ENCODE results near the gene PAM16.
A peak's percentile ranks its signal among the peaks of the same experiment; 100 is the strongest.
"Not testable (repeated sequence)": the region's sequence is repeated elsewhere in the genome, so short reads cannot be mapped to it uniquely, and the experiment has no call there.

Gene PAM16

DNA sequence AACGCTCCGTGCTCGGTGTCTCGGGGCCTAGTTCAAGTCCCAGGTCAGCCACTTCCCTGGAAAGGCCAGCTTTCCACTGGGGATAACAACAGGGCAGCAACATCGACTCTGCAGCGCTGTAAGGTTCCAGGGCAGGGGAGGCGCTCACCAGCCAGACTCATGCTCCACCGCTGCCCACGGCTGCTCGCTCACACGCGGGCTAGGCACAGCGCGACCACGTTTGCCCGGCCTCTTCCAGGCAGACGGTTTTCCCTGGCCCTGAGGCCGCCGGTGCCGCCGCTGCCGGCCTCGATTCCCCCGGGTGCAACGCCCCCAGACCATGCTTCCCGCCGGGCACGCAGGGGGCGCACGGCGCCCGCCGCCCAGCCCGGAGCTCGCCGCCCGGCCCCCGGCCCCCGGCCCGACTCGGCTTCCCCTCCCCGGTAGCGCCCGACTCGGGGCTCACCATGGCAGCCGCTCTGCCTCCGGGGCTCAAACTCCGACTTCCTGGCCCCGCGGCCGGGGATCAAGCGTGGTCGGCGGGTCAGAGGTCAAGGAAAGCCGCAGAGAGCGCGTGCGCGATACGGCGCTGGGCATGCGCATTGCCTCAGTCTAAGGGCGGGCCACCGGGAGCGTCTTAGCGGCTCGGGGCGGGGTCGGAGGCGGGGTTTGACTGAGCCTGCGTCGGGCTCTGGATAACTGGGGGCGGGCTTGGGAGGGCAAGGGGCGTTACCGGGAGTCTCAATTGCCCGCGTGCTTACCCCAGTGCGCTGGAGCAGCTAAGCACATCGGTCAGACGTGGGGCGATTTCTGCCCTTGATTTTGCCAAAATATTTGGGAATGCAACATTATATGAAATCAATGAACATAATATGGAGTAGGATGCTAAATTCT lies at the start of gene PAM16:
TSS of gene PAM16 (minus strand) at position 535 of the 873 bp plus-strand sequence. CDS start at position 448, 87 bp downstream.
- DNase-seq, result peak; percentile 96

DNA sequence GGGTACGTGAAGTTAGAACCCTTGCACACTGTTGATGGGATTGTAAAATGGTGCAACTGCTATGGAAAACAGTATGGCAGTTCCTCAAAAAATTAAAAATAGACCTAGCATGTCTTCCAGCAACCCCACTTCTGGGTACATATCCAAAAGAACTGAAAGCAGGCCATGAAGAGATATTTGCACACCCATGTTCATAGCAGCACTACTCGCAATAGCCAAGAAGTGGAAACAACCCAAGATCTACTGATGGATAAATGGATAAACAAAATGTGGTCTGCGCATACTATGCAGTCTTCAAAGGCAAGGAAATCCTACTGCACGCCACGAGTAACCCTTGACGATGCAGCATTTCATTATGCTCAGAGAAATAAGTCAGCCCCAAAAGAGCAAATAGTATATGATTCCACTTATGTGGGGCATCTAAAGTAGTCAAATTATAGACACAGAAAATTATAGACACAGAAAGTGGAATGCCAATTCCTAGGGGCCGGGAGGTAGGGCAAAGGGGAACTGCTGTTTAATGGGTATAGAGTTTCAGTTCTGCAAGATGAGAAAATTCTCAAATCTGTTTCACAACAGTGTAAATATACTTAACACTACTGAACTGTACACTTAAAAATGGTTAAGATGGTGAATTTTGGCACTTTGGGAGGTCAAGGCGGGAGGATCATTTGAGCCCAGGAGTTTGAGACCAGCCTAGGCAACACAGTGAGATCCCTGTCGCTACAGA lies 48.0 kb upstream of the PAM16 start:
- DNase-seq, result no peak

DNA sequence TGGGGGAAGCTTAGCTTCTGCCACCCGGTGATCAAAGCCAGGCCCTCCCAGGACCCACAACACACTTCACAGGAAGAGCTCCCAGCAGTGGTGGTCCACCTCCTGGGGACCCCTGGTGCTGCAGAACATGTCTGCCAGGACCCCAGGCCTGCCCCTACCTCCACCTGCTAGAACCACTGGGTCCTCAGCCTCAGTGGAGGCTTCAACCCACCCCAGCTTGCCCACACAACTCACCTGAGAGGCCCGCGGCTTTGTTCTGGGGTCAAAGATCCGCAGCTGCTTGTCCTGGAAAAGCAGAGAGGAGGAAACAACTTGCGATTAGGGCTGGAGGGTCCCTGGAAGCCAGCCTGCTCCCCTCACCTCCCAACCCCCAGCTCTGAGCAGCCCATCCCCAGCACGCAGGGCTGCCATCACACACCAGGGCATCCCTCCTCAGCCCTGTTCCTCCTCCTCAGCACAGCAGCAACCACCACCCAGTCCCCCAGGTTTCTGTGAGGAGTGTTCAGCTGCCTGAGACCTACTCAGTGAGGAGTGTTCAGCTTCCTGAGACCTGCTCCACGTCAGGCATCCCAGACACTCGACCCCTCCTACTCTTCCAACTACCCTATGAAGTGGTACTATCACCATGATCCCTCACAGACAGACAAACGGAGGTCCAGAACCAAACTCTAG lies 44.1 kb upstream of the PAM16 start:
- no peak for DNase-seq

DNA sequence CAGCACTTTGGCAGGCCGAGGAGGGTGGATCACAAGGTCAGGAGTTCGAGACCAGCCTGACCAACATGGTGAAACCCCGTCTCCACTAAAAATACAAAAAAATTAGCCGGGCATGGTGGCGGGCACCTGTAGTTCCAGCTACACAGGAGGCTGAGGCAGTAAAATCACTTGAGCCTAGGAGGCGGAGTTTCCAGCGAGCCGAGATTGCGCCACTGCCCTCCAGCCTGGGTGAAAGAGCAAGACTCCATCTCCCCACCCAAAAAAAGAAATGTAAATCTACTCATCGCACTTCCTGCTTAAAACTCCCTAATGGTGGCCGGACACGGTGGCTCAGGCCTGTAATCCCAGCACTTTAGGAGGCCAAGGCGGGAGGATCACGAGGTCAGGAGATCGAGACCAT lies 42.7 kb upstream of the PAM16 start:
- not testable (repeated sequence) for DNase-seq

DNA sequence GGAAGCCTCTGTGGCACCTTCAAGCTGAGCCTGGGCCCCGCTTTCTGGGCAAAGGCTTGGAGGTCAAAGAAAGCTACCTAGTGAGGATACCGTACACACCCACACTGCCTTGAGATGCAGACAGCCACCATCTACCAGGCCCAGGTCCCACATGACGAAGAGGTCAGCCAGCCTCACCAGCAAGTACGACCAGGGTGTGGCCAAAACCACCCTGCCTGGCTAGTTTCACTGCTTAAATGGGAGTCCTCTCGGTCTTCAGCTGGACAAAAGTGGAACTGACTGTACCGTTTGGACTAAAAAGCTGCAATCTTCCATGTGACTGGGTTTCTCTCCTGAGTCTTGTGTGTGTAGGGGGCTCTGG lies 42.1 kb upstream of the PAM16 start:
- no peak for DNase-seq

DNA sequence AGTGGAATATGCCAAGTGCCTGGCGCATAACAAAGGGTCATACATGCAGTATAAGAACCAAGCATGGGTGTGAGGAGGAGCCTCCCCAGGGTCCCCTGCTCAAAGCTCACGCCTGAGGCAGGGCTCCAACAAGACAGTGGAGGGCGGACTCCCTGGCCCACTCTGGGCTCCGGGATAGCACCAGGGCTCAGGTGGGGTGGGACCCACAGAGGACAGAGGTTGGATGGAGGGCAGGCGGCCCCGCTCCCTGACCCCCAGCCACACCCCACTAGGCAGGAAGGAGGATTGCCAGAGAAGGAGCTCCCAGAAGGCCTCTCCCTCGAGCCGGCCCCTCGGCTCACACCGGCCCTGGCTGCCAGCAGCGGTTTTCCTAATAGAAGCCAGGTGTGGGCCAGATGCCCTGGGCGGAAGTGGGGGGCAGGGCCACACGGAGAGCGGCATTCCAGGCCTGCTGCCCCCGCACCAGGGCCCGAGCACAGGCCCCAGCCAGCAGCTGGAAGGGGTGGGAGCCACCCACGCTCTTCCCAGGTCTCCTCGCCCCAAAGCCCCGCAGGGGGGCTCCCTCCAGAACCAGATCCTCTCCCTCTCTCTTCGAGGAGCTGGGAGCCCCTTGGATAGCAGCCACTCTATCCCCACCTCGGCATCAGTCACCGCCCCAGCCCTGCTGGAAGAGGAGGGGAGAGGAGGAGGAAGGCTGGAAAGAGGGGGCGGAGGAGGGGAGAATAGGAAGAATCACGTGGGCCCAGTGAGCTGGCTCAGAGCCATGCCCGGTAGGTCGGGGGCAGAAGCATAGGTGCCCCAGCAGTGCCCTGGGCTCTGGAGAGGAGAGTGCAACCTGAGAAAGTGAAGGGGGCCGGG lies 41.5 kb upstream of the PAM16 start:
- DNase-seq, result no peak

DNA sequence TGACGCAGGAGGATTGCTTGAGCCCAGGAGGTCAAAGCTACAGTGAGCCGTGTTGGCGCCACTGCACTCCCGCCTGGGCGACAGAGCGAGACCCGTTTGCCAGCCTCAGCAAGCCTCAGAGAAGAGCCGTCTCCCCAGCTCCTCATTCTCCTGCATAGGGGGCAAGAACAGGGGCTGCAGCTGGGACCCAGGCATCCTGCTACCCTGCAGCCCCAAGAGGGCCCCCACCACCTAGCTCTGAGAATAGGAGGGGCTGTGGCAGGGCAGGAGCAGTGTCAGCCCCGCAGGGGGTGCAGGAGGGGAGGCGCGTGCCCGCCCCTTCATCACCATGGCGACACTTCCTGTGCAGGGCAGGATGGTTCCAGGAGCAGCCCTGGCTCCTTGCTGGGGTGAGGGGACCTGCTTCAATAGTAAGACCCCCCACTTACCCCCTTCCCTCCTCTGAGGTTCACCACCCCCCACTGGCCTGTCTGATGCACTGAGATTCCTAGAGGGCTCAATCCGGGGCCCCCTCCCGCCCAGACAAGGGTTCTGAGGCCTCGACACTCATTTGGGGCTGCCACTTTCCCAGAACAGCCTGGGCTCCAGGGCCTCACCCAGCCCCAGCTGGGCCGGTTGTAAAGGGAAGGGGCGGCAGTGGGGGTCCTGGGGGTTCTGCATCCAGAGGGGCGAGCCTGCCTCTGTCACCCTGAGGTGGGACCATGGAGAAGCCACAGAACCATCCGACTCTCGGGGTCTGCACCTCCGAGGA lies 40.7 kb upstream of the PAM16 start:
- no peak for DNase-seq

DNA sequence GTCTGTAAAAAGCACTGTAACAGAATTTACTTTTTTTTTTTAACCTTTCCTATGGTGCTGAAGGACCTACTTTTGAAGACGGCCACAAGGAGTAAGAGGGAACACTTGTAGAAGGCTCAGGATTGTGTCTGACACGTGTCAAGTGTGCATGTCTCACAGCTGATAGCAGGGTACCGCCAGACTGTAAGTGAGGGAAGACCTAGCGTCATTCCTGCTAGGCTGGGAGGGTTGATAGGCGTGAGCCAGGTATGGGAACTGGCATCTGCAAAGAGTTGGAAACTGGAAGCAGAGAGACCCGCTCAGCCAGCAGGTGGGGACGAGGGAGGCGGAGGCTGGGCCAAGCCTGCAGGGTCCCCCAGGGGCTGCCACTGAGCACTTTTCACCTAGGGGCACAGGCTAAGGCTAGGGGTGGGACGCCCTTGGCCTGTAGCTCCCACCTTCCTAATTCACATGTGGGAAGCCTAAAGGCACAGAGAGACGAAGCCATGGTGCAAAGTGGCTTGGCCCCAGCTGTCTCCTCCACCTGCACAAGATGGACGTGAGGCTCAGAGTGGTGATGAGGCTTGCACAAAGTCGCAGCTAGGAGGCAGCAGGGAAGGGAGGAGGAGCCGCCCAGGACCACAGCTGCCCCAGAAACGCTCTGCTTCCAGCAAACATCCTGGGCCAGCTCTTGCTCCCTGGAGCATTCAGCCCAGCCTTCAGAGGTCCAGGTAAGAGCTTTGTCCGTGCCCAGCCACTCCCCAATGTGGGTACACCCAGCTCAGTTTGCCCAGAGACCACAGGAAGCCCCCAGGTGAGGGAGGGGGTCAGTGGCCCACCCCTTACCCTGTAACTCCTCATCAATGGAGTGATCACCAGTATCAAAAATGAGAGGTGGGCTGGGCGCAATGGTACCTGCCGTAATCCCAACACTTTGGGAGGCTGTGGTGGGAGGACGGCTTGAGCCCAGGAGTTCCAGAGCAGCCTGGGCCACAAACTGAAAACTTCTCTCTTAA lies 39.4 kb upstream of the PAM16 start:
- DNase-seq, result no peak

DNA sequence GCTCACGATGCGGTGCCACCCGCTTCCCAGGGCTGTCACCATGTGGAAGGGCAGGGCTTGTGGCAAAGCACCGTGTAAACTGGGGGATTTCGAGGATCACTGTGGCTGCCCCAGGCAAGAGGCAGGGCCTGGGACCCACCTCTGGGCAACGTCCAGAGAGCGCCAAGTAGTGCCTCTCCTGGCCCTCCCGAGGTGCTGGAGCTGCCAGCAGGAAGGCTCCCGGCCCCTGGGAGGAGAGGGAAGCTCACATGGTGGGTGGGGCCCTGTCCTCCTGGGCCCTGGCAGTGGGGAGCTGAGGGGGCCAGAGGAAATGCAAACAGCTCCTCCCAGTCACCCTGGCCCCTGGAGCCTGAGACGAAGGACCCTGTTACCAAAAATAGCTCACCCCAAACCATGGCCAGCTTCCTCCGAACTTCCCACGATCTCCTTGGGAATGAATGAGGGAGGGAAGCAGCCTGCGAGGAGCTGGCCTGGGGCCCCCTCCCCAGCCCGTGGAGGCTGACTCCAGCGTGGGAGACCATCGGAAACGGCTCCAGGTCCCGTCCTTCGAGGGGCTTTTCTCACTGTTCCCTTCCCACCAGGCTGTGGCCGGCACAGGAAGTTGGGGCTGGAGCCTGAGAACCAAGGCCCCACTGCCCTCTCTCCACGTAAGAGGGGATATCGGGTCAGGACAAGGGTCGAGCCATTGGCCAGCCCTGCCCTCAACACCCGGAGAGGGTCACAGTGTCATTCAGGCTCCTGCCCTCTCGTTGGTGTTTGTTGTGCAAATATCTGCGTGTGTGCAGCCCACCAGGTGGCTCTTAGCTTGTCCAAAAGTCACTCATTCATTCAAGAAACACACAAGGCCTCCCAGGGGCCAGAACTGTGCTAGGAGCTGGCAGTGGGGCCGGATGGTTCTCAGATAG lies 38.2 kb upstream of the PAM16 start:
- no peak for DNase-seq

DNA sequence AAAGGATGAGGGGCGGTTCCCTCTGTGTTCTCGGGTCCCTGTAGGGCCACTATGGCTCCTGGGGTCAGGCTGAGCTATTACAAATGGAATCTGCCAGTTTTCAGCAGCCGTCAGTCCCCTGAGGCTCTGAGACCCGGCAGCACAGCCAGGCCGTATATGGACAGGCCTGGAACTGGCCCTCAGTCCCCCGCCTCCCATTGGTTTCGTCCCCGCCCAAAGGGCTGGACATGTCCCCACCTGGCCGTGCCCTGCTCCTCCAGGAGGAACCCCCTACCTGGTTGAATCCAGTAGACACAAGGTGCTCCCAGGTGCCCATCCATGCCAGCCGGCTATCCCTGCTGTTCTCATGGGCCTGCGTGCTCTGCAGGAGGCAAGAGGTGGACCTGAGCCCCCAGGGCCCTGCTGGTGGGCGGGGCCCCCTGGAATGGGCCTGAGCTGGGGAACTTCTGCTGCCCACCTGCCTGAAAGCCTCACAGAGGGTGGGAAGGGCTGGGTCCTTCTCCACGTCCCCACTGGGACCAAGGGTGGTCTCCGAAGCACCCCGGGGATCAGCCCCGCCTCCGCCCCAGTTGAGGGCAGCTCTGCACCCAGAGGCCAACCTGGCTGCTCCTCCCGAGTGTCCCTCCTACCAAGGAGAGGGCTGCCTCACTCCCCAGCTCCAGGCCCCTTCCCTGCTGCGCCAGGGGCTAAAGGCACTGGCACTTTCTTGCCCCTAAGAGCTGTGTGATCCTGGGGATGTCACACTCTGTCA lies 37.3 kb upstream of the PAM16 start:
- DNase-seq, result no peak

DNA sequence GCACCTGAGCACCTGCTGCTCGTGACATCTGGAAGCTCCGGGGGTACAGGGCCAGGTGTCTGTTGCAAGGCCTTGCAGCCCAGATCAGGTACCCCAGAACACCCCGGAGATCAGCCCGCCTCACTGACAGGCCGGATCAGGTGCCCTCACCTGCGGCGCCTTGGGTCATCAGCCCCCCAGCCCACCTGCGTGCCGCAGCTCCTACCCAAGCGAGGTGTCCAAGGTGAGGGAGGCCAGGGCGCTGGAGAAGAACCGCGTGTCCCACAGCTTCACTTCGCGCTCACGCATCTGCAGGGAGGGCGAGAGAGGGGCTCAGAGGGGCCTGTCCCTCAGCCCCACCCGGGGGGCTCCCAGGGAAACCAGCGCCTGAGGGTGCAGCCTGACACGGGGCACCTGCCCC lies 36.7 kb upstream of the PAM16 start:
- DNase-seq, result no peak

DNA sequence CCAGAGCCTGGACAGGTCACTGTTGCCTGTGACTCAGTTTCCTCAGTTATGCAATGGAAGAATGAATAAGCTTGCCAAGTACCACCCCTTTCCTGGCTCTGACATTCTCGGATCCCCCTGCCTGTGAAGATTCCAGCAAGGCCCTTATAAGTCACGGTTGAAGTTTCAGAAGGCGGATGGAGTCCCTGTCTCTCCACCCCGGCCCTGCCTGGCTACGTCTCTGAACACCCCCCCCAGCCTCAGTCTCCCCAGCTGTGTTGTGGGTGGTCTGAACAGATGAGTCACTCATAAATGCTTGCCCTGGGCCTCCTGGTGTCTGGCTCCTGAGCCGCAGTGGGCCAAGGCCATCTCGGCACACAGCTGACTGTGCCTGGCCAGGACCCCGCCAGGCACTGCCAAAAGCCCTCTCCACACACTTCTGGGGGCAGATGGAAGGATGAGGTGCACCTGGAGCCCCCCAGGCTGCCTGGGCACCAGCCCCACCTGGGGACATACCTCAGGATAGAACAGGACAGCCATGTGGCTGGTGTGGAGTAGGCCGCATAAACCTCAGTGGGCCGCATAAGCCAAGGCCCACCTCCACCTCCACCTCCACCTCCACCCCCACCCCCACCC lies 35.9 kb upstream of the PAM16 start:
- DNase-seq, result no peak

DNA sequence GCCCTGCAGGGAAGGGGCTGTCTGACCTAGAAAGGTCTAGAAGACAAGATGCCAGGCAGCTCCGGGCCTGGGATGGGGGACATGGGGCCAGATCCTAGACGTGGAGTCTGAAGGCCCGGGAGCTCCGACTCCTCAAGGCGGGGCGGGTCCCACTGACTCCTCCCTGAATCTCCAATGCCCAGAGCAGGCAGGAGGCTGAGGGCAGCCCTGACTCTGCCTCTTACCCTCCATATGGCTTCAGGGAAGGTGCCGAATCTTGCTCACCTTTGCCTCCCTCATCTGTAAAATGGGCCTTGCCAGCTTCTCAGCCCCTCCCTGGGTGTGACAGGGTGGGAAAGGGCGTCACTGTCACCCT lies 35.3 kb upstream of the PAM16 start:
- DNase-seq, result no peak

DNA sequence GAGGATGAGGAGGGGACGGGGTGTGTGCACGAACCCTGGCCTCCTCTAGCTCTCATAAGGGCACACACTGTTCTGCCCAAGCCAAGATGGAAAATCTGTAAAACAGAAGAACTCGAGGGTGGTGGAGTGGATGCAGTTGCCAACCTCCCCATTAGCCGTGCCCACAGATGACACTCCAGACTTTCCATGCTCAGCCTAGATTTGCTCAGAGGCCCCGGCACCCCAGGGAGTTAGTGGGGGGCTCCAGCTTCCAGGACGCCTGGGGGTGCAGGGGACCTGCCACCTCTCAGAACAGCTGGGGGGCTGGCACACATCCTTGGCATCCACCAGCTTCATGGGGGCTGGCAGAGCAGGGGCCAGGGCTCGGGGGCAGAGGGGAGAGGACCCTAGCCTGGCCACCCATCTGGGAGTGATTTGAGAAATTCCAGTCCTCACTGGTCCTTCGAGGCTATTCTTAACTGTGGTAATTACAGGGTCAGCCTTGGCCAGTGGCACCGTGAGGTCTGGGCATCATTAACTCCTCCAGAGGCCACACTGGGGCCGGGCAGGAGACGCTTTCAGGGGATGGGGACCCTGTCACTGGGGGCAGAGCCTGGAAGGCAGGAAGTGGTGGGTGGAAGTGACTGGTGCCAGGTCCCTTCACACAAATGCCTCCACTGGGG lies 34.8 kb upstream of the PAM16 start:
- DNase-seq, result no peak

DNA sequence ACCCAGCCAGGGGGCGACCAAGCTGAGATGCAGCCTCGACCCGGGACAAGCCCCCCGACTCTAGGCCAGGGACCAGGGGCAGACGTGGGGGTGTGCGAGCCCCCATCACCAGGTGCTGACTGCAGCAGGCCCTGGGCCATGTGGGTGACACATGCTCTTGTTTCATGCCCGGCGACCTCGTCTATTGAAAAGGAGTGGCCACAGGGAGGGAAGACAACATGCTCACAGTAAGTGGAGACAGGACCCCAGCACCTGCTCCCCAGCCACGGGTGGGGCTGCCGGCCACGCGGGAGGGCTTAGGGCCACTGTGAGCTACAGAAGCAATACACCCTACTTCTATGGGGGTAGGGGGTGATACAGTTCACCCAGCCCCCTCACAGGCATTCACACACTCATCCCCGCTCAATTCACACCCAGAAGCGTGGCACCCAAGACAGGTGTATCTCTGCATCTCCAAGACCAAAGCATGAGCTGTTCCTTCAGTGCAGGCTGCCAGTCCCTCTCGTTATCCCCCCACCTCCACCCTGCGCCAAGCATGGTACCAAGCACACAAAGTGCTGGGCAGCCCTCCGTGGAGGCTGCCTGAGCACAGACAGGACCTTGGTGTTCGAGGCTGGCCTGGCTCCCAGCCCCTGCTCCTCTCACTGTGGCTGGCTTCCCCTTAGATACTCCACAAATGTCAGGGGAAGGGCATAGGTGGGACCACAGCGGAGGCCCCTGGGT lies 34.1 kb upstream of the PAM16 start:
- DNase-seq, result no peak

DNA sequence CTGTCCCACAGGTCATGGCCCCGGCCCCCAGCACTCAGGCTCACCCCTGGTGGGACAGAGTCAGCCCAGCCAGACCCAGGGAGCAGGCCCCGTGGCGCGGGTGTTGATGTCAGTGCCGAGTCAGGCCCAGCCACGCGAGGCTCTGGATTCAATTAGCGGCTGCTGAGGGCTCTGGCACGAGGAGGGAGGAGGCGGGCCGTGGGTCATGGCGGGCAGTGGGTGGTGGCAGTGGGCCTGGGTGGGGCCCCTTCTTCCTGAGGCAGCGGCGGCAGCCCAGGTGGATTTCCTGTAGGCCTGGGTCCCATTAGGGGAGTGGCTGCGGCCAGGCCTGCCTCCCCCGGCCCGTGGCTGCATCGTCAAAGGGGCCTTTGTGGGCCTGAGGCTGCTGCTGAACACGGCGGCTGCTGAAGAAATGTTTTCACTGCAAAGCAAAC lies 33.4 kb upstream of the PAM16 start:
- DNase-seq, result no peak

All from NCI-H345 (cell line).